SHP77 (cell line): ENCODE measurements around the gene SMS.

ENCODE experiments used
- DNase-seq, 2 experiments: peaks; one replicate each; lab custom pipeline; 2025; lab: John Stamatoyannopoulos, UW

SMS gene

GRCh38 chrX:22037911-22038537, 97.5 kb downstream of the SMS start:
- no peak for DNase-seq

DNA sequence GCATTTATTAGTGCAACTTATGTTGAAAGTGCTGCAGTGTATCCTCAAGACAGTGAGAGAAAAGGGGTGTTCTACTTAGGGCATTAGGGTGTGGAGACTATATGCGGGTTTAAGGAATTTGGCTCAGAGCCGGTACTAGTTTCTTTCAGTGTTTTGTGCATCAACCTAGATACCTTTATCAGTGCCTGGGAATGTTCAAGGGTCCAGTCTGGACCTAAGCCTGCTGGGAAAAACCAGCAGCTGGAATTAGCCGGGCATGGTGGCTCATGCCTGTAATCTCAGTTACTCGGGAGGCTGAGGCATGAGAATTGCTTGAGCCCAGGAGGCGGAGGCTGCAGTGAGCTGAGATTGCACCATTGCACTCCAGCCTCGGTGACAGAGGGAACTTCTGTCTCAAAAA, 99.0 kb downstream of the SMS start:
- no peak for DNase-seq

DNA sequence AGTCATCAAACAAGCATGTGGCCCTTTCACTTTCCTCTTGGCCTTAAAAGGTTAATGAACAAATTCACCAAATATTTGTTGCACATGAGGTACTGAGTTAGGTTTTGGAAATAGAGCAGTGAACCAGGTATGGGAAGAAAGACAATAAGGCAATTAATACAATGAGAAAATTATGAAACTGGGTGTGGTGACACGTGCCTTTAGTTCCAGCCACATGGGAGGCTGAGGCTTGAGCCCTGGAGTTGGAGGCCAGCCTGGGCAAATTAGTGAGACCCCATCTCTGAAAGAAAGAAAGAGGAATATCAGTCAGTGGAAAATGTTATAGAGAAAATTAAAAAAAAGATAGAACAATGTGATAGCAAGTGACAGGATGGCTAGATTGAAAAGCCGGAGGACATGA, 99.7 kb downstream of the SMS start:
- DNase-seq = no peak

- peak; percentile 22 to 35 for DNase-seq
Measured at GRCh38 chrX:22041907-22042530, 101.5 kb downstream of the SMS start.

GRCh38 chrX:22043872-22044271, 103.4 kb downstream of the SMS start:
- no peak for DNase-seq
